COLO829 (cell line): Measurements from ENCODE around the gene SPESP1.

ENCODE experiments used
- DNase-seq: peaks from one replicate; pipeline ENCODE4 v3.0.0; 2012; ENCODE audit warnings: low spot score

The SPESP1 gene

GRCh38 chr15:68991723-68992122 lies 61.4 kb downstream of the SPESP1 start:
- no peak for DNase-seq

- no peak for DNase-seq
Observed at GRCh38 chr15:68992696-68993095, 62.4 kb downstream of the SPESP1 start.

GRCh38 chr15:68993276-68993675 lies 63.0 kb downstream of the SPESP1 start:
- DNase-seq = no peak

- no peak for DNase-seq
Observed at GRCh38 chr15:68994149-68994548, 63.8 kb downstream of the SPESP1 start.

- no peak for DNase-seq
Observed at GRCh38 chr15:68994981-68995761, 64.8 kb downstream of the SPESP1 start.
